GM12874 (cell line): ENCODE data around the gene COPRS.

ENCODE experiments used
- CTCF ChIP-seq: IDR thresholded peaks from 2 replicates; pipeline ENCODE4 v1.5.1; 2011; ENCODE audit warnings: low read depth, mild to moderate bottlenecking, control low read depth, low read length, moderate library complexity; ENCODE audit not compliant: insufficient read depth

Gene COPRS

DNA sequence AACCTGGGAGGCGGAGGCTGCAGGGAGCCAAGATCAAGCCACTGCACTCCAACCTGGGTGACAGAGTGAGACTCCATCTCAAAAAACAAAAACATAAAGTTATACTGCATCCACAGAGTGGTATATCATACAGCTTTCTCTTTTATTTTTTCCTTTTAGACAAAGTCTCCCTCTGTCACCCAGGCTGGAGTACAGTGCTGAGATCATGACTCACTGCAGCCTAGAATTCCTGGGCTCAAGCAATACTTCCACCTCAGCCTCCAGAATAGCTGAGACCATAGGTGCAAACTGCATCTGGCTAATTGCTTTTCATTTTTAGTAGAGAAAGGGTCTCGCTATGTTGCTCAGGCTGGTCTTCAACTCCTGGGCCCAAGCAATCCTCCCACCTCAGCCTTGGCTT lies 10.0 kb upstream of the COPRS start:
- TF ChIP-seq CTCF = no peak

- no peak for TF ChIP-seq CTCF
Observed at GRCh38 chr17:31859487-31860008, 504 bp upstream of the COPRS start.

DNA sequence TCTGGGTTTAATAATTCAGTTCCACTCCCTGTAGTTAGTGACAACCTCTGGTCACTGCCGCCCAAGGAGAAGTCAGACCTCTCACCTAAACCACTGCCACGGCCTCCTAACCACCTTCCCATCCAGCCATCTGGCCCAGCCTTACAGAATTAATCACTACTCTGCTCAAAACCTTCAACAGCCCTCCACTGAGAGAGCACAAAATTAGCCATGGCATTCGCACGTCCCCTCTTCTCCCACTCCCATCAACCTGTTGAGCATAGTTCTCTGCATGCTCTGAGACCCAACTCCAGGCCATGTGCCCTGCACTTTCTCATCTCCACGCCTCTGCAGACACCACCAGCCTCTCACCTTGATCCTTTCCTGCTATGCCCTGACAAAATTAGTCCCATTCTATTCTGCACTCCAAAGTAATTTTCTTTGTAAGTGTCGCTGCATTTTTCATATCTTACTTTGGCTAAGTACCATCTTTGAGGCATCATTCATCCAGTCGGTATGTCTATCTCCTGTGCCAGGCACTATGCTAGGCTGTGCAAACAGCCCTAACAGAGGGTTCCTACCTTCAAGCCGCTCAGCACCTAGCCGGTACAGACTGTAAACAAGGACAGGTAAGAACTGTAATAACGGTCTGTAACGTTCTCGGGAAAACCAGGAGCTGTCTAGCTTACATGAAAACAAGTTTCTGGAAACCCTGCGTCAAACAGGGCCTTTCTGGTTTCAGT lies 963 bp downstream of the COPRS start:
- no peak for TF ChIP-seq CTCF

DNA sequence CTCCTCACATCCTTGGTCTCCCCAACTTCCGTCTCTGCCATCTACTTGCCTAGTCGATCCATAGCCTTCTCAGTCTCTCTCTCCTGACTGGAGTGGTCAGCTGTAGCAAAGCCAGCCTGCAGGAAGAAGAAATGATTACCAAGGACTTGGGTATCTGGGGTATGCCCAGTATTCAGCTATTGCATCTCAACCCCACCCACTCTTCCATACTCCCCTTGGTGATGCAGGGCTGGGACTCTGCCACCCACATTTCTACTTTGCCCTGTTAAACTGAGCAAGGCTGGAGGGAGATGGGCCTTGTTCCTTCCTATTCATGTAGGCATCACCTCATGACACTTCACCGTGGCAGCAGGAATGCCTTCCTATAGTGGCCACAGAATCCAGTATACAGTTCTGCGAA lies 2.3 kb downstream of the COPRS start:
- TF ChIP-seq CTCF = no peak

- no peak for TF ChIP-seq CTCF
Observed at GRCh38 chr17:31854672-31855071, 4.4 kb downstream of the COPRS start.

DNA sequence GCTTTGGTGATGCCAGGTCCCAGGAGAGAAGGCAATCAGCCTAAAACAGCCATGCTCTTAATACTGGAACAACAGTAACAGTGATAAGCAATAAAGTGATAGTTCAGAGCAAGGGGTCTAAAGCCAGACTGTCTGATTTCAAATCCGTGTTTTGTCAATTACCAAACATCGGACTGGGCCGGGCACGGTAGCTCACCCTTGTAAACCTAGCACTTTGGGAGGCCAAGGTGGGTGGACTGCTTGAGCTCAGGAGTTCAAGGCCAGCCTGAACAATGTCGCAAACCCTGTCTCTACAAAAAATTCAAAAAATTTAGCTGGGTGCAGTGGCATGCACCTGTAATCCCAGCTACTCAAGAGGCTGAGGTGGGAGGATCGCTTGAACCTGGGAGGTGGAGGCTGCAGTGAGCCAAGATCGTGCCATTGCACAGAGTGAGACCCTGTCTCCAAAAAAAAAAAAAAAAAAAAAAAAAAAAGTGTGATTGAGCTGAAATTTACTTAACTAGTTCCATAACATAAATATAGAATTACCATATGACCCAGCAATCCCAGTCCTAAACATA lies 5.1 kb downstream of the COPRS start:
- no peak for TF ChIP-seq CTCF

DNA sequence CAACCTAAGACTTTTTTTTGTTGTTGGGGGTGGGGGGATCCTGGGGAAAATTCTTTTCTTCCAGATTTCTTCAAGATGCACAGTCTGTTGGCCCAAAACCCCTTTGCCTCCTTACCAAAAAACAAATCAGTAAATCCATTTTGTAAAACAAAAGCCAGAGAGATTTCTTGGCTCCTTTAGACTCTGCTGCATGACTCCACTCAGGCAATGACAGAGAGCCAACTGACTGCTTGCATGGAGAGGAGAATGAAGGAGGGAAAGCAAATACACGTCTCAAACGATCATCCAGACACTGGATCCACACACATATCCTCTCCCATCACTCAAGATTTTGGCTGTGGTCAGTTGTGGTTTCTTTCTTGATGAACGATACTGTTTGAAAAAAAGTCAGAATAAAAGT lies 13.8 kb downstream of the COPRS start:
- TF ChIP-seq CTCF = no peak
